ENCODE measurements around the gene PLD2. TPM values are rescaled to one million over a fixed set of nuclear protein-coding genes. Genes with fewer than 3 reads are reported as not detected.

Gene PLD2
- total RNA-seq, 6 experiments from 2014 or later, result 8.2 to 27.3 (median 10.8) TPM

DNA sequence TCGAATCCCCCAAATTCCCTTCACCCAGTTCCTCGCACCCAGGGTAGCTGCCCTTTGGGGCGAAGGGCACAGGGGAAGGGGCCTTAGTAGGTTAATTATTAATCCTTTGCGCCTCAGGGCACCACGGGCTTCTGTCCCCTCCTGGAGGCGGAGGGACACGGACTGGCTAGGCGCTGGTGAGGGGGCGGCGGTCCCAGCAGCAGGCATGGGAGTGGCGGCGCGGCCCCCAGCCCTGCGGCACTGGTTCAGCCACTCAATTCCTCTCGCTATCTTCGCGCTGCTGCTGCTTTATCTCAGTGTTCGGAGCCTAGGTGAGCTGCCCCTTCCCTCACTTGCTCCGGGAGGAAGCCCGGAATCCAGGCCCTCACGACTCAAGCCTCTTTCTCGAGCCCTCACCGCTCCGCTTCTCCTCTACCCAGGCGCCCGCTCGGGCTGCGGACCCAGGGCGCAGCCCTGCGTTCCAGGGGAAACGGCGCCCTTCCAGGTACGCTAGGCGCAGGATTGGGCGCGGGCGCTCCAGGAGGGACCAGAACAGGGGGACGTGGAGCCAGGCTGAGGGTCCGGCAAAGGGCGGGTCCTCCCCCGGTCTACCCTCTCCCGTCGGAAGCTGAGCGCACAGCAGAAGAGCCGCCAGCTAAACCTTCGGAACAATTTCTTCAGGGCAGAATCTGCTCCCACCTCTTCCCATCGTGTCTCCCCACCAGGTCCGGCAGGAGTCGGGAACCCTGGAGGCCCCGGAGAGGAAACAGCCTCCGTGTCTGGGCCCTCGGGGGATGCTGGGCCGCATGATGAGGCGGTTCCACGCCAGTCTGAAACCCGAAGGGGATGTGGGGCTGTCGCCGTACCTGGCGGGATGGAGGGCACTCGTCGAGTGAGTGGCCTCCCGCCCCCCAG is 17.9 kb upstream of the PLD2 start, which contains the start of gene GLTPD2:
TSS of gene GLTPD2 (plus strand) at position 158 of the 894 bp plus-strand sequence. CDS start at position 206, 48 bp downstream.
- peak within 1 kb of the TSS; percentile 84 to 96 (median 92) for H3K27ac ChIP-seq
- H3K4me1 ChIP-seq, result peaks cover 0 to 25% (median 5%) of the 10 kb centered on the region in 4 donors
- WGBS (ENCODE audit: insufficient coverage, low coverage, low lambda C conversion rate, missing lambda C conversion rate), result 8% methylated on average over 7 of the region's 62 CpGs
- peak; percentile 40 to 63 (median 57) for ATAC-seq
- H3K4me3 ChIP-seq, result peak within 1 kb of the TSS; percentile 68 to 84 (median 83)
- DNase-seq, result peak; percentile 76 to 79 (median 76)
- no peaks in the 10 kb centered on the region for H3K9me3 ChIP-seq
- H3K27me3 ChIP-seq, result no peaks in the 10 kb centered on the region
- no peaks in the 10 kb centered on the region for H3K36me3 ChIP-seq
- TF ChIP-seq, protein P1, sequence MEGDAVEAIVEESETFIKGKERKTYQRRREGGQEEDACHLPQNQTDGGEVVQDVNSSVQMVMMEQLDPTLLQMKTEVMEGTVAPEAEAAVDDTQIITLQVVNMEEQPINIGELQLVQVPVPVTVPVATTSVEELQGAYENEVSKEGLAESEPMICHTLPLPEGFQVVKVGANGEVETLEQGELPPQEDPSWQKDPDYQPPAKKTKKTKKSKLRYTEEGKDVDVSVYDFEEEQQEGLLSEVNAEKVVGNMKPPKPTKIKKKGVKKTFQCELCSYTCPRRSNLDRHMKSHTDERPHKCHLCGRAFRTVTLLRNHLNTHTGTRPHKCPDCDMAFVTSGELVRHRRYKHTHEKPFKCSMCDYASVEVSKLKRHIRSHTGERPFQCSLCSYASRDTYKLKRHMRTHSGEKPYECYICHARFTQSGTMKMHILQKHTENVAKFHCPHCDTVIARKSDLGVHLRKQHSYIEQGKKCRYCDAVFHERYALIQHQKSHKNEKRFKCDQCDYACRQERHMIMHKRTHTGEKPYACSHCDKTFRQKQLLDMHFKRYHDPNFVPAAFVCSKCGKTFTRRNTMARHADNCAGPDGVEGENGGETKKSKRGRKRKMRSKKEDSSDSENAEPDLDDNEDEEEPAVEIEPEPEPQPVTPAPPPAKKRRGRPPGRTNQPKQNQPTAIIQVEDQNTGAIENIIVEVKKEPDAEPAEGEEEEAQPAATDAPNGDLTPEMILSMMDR (IDR thresholded peaks at IDR 0.05), result peak in 2 of 4 donors; percentile 9 to 16
- peak; percentile 74 for TF ChIP-seq POLR2A (IDR thresholded peaks at IDR 0.05)
- intact Hi-C loops (cut with DNase I), result loop anchor here (5.0 to 10.0 kb wide), 2 partner anchors 54 to 98 kb away; partner anchors contain the start of genes CXCL16 (in 2 of the 2), MED11 (in 2 of the 2) and ZMYND15 (in 2 of the 2)

- intact Hi-C loops (cut with DNase I), result loop anchor here (5.0 to 10.0 kb wide), 2 partner anchors 55 to 98 kb away; partner anchors contain the start of genes CXCL16 (in 2 of the 2), MED11 (in 2 of the 2) and ZMYND15 (in 2 of the 2)
- Histone ChIP-seq H3K9me3 (no peaks in the 10 kb centered on the region), H3K27me3 (no peaks in the 10 kb centered on the region), H3K27ac (peak overlapping the region; percentile 84 to 96 (median 92)), H3K4me3 (peak overlapping the region; percentile 68 to 84 (median 83)), H3K36me3 (no peaks in the 10 kb centered on the region), H3K4me1 (peaks cover 0 to 25% (median 5%) of the 10 kb centered on the region in 4 donors)
- DNase-seq, result no peak
- ATAC-seq, result no peak
- no peak for TF ChIP-seq POLR2A (IDR thresholded peaks at IDR 0.05)
- TF ChIP-seq, protein P1 (IDR thresholded peaks at IDR 0.05), result no peak
- WGBS (ENCODE audit: insufficient coverage, low coverage, low lambda C conversion rate, missing lambda C conversion rate), result 0% methylated on average over 1 of the region's 25 CpGs
Measured at GRCh38 chr17:4789701-4789950, 17.3 kb upstream of the PLD2 start.

GRCh38 chr17:4789951-4790704 is 16.8 kb upstream of the PLD2 start:
- H3K27ac ChIP-seq, result peak overlapping the region; percentile 84 to 96 (median 92)
- intact Hi-C loops (cut with DNase I), result loop anchor here (5.0 to 10.0 kb wide), 2 partner anchors 55 to 97 kb away; partner anchors contain the start of genes CXCL16 (in 2 of the 2), MED11 (in 2 of the 2) and ZMYND15 (in 2 of the 2)
- H3K36me3 ChIP-seq, result no peaks in the 10 kb centered on the region
- no peaks in the 10 kb centered on the region for H3K27me3 ChIP-seq
- peaks cover 0 to 25% (median 5%) of the 10 kb centered on the region in 4 donors for H3K4me1 ChIP-seq
- peak overlapping the region; percentile 68 to 84 (median 83) for H3K4me3 ChIP-seq
- 0% methylated on average over 28 of the region's 91 CpGs for WGBS (ENCODE audit: insufficient coverage, low coverage, low lambda C conversion rate, missing lambda C conversion rate)
- peak; percentile 96 for TF ChIP-seq POLR2A (IDR thresholded peaks at IDR 0.05)
- TF ChIP-seq, protein P1 (IDR thresholded peaks at IDR 0.05), result peak; percentile 64 to 96 (median 79)
- DNase-seq (peak; percentile 89 to 92 (median 91)), ATAC-seq (peak; percentile 67 to 86 (median 78))
- H3K9me3 ChIP-seq, result no peaks in the 10 kb centered on the region

- 67% methylated on average over 6 of the region's 7 CpGs for WGBS (ENCODE audit: insufficient coverage, low coverage, low lambda C conversion rate, missing lambda C conversion rate)
Measured at GRCh38 chr17:4790705-4791088, 16.3 kb upstream of the PLD2 start.

More at GRCh38 chr17:4790705-4791088, 16.3 kb upstream of the PLD2 start:
- peak overlapping the region; percentile 68 to 84 (median 83) for H3K4me3 ChIP-seq
- H3K27ac ChIP-seq, result peak overlapping the region; percentile 84 to 96 (median 92)
- H3K27me3 ChIP-seq, result no peaks in the 10 kb centered on the region
- no peak for DNase-seq
- H3K4me1 ChIP-seq, result peaks cover 0 to 25% (median 5%) of the 10 kb centered on the region in 4 donors
- TF ChIP-seq, protein P1 (IDR thresholded peaks at IDR 0.05), result no peak
- no peak for TF ChIP-seq POLR2A (IDR thresholded peaks at IDR 0.05)
- H3K9me3 ChIP-seq, result no peaks in the 10 kb centered on the region
- ATAC-seq, result no peak
- H3K36me3 ChIP-seq, result no peaks in the 10 kb centered on the region
- intact Hi-C loops (cut with DNase I), result no loop called here

All from right lobe of liver (tissue), 6 donors.